GM04503 (cell line): ENCODE measurements around the gene KLHL2.
"Not testable (repeated sequence)": the region's sequence is repeated elsewhere in the genome, so short reads cannot be mapped to it uniquely, and the experiment has no call there.

Source experiments
- DNase-seq: peaks from one replicate; pipeline ENCODE4 v3.0.0-alpha.2; 2012; ENCODE audit warnings: low read depth

KLHL2 gene

DNA sequence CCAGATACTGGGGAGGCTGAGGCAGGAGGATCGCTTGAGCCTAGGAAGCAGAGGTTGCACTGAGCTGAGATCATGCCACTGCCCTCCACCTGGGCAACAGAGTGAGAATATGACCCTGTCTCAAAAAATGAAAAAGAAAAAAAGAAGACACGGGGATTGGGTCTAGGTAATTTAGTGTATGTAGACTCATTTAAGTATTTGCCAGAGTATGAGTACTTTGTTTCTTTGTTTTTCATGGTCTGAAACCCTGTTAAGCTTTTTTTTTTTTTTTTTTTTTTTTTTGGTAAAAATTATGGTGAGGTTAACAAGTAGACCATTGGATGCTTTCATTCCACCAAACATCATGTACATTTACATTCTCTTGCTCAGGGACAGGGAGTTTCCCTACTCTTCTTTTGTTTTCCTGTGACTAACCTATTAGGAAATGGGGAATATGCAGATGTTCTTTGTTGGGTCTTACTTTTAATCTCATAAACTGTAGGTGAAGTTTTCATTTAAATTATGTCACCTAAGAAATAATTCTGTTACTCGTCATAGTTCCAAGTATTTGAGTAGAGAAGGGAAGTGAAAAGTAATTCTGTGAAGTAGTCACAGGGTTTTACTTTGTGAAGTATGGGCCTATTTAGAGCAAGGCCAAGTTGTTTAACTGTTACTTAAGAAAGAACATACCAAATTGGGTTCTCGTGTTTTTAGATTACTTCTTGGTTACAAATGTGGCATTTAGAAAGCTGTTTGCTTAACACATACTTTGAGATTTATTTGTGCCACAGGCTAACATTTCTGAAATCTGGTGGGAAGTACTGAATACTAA, 25.5 kb downstream of the KLHL2 start:
- not testable (repeated sequence) for DNase-seq

- DNase-seq = no peak
Observed at GRCh38 chr4:165234766-165235165, 27.4 kb downstream of the KLHL2 start.

- not testable (repeated sequence) for DNase-seq
Observed at GRCh38 chr4:165236852-165237251, 29.5 kb downstream of the KLHL2 start.

DNA sequence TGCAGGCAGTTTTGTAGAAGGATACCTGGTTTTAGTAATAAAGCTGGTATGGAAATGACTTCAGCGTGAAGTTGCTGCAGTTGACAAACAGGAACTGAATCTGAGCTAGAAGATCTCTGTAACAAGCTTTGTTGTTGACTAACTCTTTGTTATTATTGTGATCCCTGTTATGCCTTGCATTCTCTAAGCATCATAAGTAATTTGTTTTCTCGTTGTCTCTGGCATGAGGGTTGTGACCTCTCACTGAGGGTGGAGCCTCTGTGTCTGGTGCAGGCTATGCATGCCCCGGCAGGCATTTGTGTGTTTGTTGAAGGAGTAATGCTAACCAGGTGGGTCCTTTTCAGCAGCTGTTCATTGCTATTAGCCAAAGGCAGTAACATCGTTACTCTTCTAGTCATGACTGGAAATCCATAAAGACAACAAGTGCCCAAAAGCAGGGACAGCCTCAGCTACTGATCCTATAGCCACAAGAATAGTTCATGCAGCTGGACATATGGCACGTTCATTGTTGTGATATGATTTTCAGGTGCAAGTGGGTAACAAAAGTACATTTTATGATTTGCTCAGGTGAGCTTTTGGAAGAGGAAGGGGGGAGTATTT, 30.8 kb downstream of the KLHL2 start:
- not testable (repeated sequence) for DNase-seq

- DNase-seq = not testable (repeated sequence)
Observed at GRCh38 chr4:165240761-165241160, 33.4 kb downstream of the KLHL2 start.

- not testable (repeated sequence) for DNase-seq
Observed at GRCh38 chr4:165244148-165244547, 36.8 kb downstream of the KLHL2 start.

DNA sequence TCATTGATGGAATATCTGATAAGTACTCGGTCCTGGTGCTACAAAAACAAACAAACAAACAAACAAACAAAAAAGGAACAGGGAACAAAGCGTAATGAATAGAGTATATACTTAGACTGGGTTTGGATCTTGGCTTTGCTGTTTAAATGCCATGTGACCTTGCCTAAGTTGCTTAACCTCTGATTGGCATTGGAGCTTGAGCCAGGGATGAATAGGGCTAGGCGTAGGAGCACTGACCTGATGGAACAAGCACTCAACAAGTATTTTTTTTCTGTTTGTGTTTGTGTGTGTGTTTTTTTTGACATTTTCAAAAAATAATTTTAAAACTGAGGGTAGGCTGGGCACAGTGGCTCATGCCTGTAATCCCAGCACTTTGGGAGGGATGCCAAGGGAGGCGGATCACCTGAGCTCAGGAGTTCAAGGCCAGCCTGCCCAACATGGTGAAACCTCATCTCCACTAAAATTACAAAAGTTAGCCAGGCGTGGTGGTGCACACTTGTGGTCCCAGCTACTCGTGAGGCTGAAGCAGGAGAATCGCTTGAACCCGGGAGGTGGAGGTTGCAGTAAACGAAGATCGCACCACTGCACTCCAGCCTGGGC, 37.3 kb downstream of the KLHL2 start:
- DNase-seq = not testable (repeated sequence)

DNA sequence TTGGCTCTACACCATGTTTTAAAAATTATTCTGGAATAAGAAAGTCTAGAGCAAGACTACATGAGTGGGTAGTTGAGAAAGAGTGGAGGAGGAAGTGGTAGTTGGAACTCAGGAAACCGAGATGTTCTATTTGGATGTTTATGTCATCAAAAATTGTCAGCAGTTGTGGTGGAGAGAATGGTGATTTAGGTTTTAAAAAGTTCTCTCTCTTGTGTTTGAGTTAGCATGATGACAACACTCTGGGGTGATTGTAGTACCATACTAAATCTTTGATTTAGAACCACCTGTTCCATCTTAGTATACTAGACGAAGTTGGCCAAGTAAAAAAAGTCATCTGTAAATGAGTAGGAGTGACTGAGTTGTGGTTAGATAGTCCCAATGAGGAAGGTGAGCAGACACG, 40.7 kb downstream of the KLHL2 start:
- DNase-seq = no peak

GRCh38 chr4:165248904-165249303, 41.5 kb downstream of the KLHL2 start:
- not testable (repeated sequence) for DNase-seq

DNA sequence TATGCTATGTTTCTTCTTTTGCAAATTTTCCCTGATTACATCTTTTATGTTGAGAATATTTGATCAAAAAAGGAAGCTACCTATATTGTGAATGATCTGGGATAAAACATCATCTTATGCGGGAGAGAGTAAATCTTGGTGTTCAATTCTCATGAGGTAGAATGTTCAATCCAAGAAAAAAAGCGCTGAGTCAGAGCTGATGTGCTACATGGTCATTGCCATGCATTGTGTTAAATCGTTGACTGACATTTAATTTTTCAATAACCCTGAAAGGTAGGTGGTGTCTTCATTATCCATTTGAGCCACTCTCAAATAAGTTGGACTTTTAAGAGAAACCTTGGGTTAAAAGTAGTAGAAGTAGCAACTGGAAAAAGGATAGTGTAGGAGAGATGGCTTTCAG, 47.4 kb downstream of the KLHL2 start:
- DNase-seq = not testable (repeated sequence)

- not testable (repeated sequence) for DNase-seq
Observed at GRCh38 chr4:165255439-165255838, 48.1 kb downstream of the KLHL2 start.

DNA sequence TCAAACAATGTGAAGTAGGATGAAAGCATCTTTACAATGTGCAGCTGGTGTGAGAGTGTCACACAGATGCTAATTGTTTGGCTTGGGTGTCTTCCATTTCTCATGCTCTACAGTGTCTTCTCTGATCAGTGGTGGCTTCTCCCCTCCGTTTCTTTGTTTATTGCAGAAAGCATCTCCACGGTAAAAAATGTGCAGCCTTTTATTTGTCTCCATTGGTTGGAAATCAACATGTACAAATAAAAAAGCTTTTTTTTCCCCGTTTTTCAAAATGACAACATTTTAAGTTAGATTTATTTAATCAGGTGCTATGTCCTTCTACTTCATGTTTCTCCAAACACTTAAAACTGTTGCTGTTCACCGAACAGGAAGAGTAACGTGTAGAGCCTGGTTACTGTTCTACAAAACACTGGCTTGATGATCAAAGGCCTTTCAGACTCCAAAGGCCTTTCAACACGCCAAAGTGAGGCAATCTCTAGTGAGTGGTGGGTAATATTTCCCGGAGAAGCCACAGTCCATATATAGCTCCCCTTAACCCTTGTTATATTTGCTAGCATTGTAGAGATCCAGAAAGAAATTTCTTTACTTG, 48.8 kb downstream of the KLHL2 start:
- DNase-seq = not testable (repeated sequence)

DNA sequence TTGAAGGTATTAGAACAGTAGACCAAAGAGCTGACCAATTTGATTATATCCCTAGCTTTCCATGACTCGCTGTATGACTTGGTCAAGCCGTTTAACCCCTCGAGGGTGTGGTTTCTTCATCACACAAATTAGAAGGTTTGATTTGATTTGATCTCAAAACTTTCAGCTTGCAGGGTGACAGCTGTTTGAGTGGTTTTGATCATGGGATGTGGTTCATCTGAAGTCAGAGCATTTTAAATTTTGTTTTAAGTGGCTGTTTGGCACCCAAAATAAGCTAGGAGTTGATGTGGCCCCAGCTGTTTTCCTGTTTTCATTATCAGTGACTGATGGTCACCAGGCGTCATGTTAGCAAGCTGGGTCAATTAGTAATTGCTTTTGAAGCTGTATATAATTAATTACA, 52.4 kb downstream of the KLHL2 start:
- DNase-seq = not testable (repeated sequence)

DNA sequence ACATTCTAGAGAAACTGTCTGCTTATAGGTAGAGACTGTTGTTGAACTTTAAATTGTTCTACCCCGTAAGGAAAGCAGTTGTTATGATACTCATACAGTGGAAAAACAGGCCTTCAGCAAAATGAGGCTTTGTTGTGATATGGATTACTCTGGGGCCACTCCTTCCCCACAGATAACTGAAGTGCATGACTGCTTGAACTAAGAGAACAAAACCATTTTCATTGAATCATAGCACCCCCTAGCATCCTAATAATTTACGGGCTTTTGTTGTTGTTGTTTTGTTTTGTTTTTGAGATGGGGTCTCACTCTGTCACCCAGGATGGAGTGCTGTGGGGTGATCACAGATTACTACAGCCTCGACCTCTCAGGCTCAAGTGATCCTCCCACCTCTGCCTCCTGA, 54.9 kb downstream of the KLHL2 start:
- not testable (repeated sequence) for DNase-seq

- not testable (repeated sequence) for DNase-seq
Observed at GRCh38 chr4:165263466-165263865, 56.1 kb downstream of the KLHL2 start.

GRCh38 chr4:165269931-165270330, 62.6 kb downstream of the KLHL2 start:
- not testable (repeated sequence) for DNase-seq

DNA sequence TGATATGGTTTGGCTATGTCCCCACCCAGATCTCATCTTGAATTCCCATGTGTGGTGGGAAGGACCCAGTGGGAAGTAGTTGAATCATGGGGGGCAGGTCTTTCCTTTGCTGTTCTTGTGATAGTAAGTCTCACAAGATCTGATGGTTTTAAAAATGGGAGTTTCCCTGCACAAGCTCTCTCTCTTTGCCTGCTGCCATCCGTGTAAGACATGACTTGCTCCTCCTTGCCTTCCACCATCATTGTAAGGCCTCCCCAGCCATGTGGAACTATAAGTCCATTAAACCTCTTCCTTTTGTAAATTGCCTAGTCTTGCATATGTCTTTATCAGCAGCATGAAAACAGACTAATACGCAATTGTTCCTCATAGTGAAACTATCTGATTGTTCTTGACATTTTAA, 66.1 kb downstream of the KLHL2 start:
- DNase-seq = not testable (repeated sequence)

GRCh38 chr4:165275357-165275756, 68.0 kb downstream of the KLHL2 start:
- not testable (repeated sequence) for DNase-seq

- DNase-seq = not testable (repeated sequence)
Observed at GRCh38 chr4:165279531-165279930, 72.2 kb downstream of the KLHL2 start.

- not testable (repeated sequence) for DNase-seq
Observed at GRCh38 chr4:165284697-165285096, 77.3 kb downstream of the KLHL2 start.

DNA sequence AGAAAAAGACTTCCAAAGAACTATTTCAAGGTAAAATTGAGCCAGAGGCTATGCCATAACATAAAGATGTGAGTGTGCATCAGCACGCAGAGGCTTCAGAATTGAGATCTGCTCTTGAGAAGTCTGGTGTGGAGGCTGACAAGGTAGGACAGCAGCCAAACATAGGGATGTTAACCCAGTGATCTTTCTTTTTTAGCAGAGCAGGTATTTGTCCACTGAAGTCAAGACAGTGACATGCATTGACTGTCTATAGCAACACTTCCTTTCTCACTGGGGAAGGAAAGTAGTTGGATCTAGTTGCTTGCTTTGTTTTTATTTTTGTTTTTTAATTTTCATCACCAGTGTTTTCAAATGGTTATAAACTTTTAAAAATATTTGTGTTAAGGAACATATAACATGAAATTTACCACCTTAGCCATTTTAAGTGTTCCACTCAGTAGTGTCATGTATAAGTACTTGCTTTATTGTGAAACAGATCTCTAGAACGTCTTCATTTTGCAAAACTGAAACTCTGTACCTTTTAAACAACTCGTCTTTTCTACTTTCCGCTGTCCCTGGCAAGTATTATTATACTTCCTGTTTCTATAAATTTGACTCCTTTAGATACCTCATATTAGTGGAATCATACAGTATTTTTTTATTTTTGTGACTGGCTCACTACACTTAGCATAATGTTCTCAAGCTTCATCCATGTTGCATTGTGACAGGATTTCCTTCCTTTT, 79.4 kb downstream of the KLHL2 start:
- not testable (repeated sequence) for DNase-seq

DNA sequence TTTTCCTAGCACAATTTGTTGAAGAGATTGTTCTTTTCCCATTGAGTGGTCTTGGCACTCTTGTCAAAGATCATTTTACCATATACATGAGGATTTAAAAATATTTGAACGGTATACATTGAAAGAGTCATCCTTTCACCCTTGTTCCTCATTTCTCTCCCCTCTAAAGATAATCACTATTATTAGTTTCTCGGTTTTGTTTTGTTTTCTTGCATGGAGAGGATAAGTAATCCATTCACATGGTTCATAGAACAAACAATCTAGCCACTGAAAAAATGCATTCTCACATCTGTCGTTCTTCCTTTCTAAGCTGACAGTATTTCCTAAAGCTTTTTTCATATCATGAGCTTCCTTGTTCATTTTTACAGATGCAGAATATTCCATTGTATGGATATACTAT, 80.9 kb downstream of the KLHL2 start:
- DNase-seq = no peak
